Right forelimb (tissue), 1 donor: Measurements from ENCODE around the gene TMEM258.
A peak's percentile ranks its signal among the peaks of the same experiment; 100 is the strongest.

Experiments used
- DNase-seq: peaks from one replicate; pipeline ENCODE4 v3.0.0-alpha.2; 2018

TMEM258 gene

DNA sequence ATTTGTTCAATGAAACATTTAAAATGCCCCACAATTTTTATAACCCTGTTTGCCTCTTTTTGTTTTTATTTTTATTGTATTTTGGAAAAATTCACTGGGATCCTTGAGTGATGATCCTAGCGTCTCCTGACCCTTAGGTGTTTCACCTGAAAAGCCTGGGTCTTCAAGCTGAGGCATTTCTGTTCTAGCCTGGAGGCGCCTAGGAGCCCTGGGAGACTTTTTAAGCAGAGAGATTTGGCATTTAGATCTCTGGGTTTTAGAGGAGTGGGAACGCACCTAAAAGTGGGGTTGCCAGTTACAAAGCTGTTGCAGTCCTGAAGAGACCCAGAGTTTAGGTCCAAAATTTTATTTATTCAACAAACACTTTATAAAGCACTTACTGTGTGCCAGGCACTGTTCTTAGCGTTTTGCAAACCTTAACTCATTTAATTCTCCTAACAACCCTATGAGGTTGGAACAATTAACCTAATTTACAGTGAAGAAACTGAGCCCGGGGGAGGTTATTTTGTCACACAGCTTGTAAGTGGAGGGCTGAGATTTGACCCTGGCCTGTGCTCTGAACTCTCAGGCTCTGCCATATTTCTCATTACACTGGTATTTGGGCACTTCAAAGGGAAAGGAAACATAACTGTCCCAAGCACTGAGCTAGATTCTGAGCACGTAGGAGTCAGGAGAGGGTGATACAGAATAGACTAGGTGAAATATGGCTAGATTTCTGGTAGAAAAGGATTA is 25.2 kb upstream of the TMEM258 start:
- DNase-seq = no peak

DNA sequence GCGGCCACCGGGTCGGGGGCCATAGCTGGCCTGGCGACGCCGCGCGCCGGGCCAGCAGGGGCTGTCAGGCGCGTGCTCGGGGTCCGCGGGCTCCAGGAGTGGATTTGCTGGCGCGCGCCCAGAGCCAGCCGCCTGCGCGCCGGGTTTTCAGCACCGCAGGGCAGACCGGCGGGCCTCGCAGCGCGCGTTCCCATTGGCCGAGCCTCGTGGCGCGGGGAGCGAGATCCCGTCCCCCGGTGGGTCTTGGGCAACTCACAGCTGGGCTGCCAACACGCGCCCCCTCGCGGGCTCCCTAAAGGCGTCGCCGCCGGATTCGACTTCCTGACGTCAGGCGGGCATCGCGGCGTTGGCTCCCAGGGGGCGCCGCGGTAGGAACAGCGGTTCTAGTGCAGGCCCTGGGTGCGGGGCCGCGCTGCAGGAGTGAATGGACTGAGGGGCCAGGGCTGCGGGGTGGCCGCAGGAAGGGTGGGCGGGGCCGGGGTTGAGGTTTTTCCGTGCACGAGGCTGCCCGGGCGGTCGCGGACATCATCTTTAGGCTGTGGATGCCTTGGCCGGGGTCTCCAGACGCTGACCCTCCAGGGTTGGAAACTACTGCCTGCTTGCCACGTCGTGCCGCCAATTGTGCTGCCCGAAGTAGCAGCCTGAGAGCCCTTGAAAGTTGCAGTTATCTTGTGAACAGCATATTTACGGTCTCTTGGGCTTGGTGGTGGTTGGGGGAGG is 24.5 kb upstream of the TMEM258 start, which contains the start of gene FADS1:
Gene FADS1, minus strand, starts transcription at position 268 of the 720 bp plus-strand sequence. Its CDS starts 74 bp downstream, at position 194.
- DNase-seq = peak; percentile 89

DNA sequence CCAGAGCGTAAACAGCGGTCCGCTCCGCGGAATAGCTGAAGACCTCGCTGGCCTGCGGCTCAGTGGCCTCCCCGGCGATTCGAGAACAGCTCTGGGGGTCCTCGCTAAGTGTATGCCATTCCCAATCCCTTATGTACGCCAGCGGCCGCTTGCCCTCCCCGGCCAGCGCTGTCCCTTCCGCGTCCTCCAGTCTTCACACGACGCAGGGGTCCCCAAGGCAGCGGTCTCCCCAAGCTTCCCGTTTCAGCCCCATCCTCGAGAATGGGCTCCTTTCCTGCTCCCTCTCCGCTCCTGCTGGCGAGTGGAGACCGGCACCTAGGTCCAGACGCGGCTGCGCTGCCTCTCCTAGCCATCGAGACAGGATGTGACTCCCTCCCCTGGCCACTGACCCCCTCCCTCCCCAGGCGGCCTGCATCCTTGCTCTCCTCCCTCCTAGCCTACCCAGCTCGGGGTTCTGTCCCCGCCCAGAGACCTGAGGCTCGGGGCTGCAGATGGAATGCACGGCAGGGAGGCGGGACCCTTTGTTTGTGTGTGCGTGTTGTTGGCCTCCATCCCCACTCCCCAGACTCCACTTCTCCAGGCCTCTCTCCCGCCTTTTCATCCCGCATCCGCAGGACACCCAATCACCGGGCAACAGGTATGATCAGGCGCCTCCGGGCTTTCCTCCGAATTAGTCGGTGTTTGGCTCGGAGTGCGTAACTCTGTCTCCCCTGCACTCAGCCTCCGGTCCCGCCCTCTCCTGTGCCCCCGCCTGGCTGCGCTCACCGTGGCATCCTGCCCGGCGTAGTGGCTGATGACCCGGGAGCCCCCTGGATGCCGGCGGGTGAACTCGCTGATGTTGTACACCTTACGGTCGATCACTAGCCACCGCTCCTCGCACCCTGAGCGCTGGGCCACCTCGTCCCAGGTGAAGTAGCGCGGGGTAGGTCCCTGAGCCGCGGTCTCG is 23.7 kb upstream of the TMEM258 start:
- peak; percentile 78 for DNase-seq

DNA sequence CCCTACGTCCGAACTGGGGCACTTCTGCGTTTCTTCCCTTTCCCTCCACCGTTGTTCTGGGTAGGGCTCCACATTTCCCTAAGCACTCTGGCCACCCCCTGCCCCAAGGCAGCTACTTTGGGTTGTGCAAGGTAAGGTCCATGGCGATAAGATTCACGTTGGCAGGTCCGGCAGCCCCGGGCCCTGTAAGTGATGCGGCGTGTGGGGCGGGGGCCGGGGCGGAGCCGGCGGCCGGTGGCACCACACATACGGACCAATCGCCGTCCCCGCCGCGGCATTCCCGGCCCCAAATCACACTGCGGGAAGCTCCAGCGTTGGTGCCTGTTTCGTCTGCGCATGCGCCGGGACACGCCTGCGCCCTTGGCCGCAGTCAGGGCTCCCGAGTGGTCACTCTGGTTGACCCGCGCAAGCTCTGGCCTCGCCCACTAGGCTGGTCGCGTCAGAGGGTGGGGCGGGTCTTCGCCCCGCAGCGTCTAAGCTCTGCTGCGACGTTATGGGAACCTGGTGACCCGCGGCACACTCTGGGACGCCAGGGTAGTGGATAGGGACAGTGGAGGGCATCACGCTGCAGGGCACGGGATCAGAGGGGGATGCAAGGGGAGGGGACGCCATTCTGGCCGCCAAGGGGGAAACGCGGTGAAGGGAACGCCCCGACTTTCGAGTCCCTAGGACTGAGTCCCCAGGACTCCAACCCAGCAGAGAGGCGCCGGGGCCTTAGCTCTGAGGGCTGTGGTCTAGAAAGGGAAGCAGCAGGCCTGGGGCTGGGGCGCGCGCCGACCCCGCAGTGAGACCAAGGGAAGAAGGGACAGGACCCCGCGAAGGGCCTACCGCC is 22.8 kb upstream of the TMEM258 start:
- DNase-seq = peak; percentile 91

DNA sequence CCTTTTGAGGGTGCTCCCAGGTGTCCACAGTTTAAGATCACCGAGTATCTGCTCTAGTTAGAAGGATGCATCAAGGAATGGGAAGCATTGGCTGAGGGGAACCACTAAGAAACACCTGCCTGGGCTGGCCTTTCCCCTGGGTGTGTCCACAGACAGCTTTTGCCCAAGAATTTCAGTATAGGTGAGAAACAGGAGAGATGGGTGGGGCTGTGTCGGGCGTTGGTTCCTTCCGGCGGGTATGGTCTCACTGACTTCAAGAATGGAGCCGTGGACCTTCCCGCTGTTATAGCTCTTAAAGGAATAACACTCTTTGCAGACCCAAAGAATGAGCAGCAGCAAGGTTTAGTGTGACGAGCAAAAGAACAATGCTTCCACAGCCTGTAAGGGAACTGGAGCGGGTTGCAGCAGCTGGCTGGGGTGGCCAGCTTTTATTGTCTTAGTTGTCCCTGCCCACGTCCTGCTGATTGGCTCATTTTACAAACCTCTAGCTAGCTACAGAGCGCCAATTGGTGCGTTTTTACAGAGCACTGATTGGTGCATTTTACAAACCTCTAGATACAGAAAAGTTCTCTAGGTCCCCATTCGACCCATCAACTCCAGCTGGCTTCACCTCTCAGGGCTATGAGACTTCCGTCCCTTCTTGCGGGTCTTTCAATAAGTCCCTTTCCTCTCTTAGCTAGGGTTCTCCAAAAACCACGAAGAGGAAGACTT is 22.0 kb upstream of the TMEM258 start:
- DNase-seq = no peak

DNA sequence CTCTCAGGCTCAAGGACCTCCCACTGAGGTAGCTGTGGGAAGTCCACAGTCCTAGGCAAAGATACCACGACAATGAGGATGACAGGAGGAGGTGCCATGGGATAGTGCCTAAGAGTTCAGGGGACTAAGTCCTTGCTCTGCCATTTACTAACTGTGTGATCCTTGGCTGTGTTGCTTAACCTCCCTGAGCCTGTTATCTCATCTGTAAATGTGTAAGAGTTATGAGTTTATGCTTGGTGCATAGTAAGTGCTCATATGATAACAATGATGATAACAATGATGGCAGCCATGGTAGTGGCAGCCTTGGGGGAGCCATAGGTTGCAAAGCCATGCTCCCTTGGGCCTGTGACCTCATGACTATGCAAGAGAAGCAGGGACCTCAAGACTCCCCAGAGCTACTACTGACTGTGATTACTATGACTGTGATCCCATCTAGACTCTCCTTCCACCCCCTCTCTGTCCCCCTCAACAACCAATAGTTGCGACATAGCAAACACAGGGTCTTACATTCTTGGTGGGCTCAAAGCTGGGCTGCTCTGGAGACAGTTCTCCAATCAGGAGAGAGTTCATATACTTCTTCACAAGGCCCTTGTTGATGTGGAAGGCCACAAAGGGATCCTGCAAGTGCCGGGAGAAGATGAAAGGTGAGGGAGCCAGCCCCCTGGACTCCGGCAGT is 20.5 kb upstream of the TMEM258 start:
- no peak for DNase-seq

DNA sequence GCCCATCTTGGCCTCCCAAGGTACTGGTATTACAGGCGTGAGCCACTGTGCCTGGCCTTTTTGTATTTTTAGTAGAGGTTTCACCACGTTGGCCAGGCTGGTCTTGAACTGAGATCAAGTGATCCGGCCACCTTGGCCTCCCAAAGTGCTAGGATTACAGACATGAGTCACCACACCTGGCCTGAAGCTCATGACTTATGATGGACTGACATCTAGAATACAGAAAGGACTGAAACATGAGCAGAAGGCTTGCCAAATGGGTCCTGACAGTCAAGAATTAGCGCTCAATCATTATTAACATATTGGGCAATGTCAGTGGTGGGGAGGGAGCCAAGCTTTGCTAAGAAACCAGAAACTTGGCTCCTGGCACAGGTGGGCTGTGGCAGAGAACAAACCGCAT is 19.4 kb upstream of the TMEM258 start:
- no peak for DNase-seq

DNA sequence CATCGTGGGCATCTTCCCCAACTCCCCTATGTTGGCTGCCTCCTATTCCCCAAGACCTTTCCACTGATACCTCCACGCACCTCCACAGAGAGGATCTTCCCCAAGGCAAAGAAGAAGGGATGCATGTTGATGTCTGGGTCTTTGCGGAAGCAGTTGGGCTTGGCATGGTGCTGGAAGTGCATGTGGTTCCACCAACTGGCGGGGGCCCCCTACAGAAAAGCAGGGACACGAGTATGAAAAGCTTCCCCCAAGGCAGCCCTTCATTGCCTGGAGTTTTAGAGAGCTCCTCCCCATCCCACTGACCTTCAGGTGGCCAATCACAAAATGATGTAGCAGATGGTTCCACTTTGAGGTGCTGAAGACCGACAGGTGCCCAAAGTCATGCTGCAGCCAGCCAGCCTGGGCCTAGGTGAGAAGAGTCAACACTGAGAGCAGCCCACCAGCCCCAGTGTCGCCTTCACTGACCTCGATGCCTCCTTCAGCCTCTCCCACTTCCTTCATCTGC is 18.3 kb upstream of the TMEM258 start:
- no peak for DNase-seq

DNA sequence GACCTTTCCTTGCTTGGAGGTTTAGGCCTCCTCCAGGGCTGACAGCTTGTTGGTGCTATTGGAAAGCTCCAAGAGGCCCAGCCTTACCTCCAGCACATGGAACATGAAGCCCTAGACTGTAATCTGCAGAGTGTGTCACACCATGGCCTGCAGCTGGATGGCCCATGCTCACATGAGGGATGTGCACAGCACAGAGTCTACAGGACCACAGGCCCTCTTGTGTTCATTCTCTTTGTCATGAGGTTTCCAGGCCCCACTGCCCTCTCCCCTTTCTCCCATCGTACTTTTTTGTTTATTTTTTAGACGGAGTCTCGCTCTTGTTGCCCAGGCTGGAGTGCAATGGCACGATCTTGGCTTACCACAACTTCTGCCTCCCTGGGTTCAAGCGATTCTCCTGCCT is 14.4 kb upstream of the TMEM258 start:
- DNase-seq = no peak

DNA sequence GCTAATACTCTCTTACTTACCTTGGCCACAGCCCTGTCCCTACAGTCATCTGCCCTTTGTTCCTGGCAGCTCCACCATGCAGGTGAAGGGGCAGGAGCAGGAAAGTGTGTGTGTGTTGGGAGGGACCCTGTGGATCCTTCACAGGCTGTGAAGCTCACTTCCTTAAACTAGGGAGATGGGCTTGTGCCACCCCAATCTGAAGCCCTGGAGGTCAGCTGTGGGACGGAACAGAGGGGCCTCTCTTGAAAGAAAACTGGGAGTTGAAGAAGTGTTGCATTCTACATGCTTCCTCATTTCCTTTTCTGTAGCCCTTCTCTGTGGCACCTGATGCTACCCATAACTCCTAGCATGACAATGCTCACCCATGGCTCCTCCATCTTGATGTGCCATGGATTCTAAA is 12.7 kb upstream of the TMEM258 start:
- DNase-seq = no peak

DNA sequence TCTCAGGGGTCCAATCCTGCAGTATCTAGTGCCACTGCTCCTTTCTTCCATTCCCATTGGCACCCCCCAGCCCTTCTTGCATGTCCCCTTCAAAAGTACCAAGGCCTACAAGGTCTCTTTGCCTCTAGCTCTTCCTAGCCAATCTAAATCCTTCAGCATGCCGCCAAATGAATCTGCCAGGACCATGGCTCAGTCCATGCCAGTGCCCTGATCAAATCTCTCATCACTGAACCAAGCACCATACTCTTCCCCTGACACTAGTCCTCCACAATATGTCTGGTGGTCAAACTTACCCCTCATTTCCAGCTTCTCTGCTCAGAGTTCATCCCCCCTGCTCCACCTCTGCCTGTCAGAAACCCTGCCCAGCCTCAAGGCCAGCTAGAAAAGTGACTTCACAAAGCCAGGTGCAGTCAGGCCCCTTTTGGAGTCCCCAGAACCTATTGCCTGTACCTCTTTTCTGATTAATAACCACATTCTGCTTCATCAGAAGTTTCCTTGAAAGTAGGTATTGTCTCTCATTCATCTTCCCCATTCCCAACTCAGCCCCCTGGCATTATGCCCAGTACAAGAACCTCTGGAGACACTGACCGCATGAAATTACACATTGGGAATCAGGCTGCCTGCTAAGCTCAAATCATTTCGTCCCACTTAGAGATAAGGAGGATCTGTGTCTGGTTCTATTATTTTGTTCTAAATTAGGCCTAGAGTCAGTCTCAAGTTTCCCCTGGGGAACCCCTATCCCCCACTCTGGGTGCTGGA is 11.7 kb upstream of the TMEM258 start:
- no peak for DNase-seq

DNA sequence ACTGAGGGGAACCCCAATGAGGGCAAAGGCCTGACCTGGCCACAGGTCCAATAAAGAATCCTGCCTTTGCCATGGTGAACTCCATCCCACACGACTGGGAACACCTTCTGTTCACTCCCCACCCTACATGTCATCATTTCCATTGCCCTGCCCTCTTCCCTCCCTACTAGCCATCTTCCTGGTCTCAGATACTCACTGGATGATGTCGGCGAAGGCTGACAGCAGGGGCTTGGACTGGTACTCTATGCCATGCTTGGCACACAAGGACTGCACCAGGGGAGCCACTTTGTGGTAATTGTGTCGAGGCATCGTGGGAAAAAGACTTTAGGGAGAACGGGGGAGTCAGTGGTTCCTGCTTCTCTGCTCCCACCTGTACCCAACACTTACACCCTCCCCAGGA is 10.2 kb upstream of the TMEM258 start:
- DNase-seq = no peak

DNA sequence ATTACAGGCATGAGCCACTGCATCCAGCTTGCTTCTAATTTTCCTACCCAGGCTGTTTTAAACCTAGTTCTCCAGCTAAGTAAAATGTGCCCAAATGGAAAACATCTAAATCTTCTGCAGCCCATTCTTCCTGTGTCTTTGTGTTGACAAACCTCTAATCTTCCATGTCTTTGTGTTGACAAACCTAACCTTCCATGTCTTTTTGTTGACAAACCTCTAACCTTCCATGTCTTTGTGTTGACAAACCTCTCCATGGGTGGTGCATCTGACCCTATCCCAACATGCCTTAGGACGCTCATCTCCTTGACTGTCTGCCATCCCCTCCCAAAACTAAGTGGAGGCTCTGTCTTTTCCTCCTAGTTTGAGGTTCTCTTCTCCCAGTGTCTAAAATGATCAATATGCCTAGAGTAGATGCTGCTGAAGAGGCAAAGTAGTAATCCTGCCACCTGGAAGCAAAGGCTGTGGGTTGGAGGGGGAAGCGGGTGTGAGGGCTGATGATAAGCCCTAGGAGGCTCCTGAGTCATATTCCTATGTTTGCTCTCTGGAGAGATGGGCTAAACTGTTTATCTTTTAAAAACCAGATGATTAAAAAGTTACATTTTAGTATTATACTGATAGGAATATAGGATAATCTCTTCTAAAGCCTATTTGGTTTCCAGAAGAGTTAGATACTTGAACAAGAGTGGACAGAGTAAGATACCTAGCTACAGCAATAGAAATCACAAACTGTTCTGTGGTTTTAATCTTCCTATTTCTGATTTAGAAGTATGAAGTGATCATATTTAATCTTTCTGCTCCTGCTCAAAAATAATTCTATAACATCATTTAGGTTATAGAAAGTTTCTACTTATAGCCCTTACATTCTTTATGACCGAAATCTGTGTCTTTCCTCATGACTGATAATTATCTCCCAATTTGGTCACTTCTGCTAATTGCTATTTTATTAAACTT is 8.2 kb upstream of the TMEM258 start:
- no peak for DNase-seq

DNA sequence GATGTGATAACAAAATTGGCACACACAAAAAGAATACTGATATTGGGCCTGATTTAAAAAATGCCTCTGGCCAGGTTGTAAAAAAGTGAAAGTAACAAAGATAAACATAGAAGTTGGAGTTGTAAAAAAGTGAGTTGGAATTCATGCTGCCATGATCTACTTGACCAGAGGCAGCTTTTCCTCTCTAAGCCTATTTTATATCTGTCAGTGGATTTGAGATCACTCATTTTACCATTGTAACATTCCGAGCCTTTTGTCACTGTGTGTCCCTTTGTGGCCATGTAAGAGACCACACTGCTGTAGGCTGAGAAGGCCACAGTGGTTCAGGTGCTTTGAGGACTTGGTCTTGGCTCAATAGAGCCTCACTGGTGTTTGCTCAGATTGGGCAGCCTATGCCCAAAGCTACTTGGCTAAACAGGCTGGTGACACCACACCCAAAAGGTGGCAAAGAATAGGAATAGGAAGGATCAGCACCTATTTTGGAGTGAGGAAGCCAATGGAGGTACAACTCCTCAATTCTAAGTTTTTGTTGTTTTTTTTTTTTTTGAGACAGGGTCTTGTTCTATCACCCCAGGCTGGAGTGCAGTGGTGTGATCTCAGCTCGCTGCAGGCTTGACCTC is 7.4 kb upstream of the TMEM258 start:
- no peak for DNase-seq

DNA sequence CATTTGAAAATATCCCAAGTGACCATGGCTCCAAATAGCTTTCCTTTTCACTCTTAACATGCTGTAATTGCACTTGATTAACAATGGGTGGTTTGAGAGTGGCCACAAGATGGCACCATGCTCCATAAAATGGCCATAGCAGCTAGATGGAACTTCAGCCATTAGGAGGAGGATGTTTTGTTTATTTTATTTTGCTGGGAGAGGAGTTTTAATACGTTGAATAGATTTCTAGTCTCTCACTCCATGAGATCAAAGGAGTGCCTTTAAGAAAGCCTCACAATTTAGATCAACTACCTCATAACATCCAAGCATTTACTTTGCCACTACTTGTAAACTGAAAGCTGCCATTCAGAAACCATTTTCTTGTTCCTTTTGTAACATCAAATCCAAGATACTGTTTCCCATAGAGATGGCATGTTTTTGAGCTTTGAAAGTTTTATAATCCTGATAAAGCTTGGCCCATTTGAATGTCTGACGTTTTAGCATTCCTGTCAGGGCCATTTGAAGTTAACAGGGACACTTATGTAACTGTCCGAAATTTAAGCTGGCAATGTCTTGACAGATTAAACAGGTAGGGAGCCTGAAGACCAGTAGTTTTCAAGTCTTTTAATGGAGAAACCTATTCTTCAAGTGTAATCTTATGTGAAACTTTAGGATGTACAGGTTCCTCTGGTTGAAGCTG is 5.0 kb upstream of the TMEM258 start:
- DNase-seq = peak; percentile 80

DNA sequence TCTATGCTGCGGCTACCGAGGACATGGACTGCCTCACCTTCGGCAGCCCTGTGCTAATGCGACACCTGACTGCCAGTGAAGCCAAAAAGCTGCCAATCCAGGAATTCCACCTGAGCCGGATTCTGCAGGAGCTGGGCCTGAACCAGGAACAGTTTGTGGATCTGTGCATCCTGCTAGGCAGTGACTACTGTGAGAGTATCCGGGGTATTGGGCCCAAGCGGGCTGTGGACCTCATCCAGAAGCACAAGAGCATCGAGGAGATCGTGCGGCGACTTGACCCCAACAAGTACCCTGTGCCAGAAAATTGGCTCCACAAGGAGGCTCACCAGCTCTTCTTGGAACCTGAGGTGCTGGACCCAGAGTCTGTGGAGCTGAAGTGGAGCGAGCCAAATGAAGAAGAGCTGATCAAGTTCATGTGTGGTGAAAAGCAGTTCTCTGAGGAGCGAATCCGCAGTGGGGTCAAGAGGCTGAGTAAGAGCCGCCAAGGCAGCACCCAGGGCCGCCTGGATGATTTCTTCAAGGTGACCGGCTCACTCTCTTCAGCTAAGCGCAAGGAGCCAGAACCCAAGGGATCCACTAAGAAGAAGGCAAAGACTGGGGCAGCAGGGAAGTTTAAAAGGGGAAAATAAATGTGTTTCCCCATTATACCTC is 3.6 kb upstream of the TMEM258 start:
- no peak for DNase-seq

DNA sequence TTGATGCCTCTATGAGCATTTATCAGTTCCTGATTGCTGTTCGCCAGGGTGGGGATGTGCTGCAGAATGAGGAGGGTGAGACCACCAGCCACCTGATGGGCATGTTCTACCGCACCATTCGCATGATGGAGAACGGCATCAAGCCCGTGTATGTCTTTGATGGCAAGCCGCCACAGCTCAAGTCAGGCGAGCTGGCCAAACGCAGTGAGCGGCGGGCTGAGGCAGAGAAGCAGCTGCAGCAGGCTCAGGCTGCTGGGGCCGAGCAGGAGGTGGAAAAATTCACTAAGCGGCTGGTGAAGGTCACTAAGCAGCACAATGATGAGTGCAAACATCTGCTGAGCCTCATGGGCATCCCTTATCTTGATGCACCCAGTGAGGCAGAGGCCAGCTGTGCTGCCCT is 3.1 kb upstream of the TMEM258 start:
- no peak for DNase-seq
